Activated T-helper 1 cell treated with anti-CD3 and anti-CD28 coated beads, Interleukin-2, amount 50 U/mL, for 16 hours (primary cell): ENCODE measurements around the gene ASB2.

Experiments
- DNase-seq, 2 donors: peaks; one replicate each; pipeline ENCODE4 v3.0.0-alpha.2; 2020; ENCODE audit warnings: low read depth in 1 of 2, low spot score in 1 of 2

Gene ASB2

GRCh38 chr14:93909429-93910128 lies 66.8 kb downstream of the ASB2 start:
- DNase-seq: no peak

DNA sequence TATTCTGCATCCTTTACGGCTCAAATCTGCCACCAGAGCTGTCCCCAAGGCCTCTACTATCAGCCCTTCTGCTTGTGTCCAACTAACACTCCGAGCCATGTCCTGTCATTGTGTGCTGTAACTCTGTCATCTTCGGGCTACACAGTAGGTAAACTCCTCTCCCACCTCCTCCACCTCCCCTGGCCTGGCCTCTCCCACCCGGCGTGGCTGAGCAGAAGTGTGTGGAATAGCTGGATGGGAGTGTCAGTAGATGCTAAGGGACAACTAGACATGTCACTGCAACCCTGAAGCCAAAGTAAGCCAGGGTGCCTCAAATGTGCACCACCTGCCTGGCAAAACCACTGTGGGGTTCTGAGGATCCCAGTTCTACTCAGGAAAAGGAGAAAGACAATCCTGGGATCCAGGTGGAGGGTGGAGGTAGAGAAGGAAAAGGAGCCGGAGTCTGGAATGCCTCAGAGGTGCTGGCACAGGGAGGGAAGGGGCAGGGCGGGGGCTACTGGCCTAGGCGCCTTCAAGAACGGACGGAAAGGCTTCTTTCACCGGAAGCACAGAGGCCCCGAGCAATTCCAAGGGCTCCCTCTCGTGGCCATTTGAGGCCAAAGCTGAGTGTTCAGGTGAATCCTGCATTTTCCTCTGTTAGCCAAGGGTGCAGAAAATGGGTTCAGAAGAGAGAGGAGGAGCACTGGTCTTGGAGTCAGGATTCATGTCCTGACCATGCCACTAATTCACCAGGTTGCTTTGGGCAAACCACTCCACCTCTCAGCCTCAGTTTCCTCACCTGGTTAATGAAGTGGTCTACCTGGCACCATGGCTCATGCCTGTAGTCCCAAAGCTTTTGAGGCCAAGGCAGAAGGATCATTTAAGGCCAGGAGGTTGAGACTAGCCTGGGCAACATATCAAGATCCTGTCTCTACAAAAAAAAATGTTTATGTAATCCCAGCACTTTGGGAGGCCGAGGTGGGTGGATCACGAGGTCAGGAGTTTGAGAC lies 69.7 kb downstream of the ASB2 start:
- DNase-seq: peak in 1 of 2 donors; percentile 24

GRCh38 chr14:93905623-93906022 lies 70.7 kb downstream of the ASB2 start:
- no peak for DNase-seq

DNA sequence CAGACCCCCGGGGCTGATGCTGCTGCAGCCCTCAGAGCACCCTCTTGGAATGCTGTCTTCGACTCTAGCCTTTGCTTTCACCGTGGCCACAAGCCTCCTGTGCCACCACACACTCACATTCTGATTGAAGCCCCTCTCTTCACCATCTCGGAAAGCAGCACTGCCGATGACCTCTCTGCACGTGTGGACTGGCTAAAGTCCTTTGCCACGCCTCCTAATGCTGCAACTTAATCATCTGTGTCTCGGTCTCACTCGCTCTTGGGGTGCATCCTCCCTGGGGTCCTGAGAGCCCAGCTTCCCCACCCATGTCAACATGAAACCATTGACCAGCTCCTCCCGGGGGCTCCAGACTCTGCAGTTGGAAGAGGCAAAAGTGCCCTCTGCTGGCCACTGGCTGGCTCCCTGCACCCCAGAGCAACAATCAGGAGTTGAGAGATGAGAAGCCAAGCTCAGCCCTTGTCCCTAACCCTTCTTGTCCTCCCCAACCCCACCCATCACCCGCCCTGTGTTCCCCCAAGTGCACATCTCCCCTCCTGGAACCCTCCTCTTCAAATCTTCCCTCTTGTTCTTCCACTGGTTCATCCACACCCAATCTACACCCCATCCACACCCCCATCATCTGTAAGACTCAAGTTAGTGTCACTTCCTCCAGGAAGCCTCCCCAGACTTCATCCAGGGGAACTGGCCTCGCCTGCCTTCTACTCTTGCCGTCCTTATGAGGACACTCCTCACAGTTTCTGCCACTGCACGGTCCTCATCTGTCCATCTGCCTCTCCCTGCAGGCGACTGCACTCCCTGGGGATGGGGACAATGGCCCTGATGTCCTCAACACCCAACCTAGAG lies 72.8 kb downstream of the ASB2 start:
- no peak for DNase-seq

- DNase-seq: no peak
Measured at GRCh38 chr14:93902619-93903307, 73.6 kb downstream of the ASB2 start.

- no peak for DNase-seq
Measured at GRCh38 chr14:93901813-93902212, 74.6 kb downstream of the ASB2 start.

- DNase-seq: no peak
Measured at GRCh38 chr14:93898731-93899130, 77.6 kb downstream of the ASB2 start.

- no peak for DNase-seq
Measured at GRCh38 chr14:93898081-93898611, 78.2 kb downstream of the ASB2 start.

DNA sequence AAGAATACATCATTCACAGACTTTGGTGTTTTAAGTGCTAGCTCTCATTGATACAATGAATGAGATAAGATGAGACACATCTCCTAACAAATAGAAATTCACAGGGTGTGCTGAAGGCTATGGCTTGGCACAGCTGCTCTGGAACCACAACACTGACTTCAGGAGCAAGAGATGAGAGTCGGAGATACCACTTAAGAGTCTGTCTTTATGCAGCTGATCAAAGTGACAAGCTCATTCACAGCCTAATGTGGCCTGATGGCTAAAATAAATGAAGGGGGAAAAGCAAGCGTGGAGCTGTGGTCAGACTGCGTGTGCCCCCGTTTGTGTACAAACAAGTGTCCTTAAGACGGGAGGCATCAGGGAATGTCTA lies 78.9 kb downstream of the ASB2 start:
- no peak for DNase-seq

- DNase-seq: no peak
Measured at GRCh38 chr14:93895023-93895604, 81.3 kb downstream of the ASB2 start.

GRCh38 chr14:93893661-93894261 lies 82.6 kb downstream of the ASB2 start:
- no peak for DNase-seq

DNA sequence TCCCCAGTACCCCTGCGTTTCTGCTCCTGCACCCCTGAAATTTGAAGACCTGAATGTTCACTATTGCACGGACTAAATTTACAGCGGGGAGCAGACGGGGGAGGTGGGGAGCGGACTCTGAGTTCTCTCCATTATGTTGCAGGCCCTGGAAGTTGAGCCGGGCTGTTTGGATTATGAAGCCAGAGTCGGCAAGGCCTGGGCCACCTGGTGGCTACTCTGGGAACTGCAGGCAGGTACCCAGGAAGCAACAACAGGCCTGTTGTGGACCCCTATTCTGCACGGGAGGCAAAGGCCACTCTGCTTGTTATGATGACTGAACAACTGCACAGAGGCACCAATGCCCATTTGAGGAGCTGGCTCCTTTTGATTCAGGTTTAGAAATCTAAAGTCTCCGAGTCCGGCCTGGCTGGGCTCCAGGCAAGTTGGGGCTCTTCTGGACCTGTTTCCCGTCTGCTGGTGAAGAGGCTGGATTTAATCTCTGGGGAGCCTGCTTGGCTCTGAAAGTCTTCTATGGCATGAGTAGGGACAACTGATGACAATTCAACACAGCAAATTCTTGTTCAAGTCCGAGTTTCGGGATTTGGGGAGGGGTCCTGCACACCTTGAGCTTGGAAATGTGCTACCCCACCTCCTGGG lies 83.3 kb downstream of the ASB2 start:
- DNase-seq: peak; percentile 44 to 54

DNA sequence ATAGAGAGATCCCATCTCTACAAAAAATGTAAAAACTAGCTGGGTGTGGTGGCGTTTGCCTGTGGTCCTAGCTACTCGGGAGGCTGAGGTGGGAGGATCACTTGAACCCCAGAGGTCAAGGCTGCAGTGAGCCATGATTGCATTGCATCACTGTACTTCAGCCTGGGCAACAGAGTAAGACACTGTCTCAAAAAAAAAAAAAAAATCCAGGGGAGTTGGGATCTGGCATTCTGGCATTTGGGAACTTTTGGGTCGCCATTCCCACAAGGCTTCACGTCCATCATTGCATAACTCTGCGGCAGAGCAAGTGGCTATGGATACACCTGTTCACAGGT lies 83.9 kb downstream of the ASB2 start:
- DNase-seq: no peak

DNA sequence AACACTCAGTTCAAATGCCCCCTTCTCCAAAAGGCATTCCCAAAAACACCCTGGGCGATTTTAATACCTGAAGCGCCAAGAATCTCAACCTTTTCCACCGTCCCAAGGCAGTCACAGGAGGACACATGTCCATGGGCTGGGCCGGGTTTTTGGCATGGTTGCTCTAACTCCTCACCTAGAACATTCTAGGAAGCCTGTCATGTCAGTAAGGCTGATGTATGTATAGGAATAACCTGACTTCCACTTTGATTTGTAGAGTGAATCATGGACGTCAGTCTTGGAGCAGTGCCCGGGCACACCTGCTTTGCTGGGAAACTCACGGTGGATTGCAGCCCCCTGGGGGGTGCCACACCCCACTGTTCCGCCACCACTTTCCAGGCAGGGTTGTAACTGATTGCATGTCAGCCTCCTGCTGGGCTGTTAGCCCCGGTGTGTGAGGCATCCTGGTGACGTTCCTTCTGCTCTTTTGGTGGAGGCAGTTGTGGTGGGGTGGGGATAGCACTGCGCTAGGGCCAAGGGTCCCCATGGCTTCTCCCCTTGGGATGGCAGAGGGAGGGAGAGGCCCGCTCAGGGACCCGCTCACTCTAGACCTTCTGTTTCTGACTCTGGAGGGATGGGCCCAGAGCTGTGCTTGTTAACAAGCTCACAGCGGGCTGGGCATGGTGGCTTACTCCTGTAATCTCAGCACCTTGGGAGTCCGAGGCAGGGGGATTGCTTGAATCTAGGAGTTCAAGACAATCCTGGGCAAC lies 84.4 kb downstream of the ASB2 start:
- no peak for DNase-seq

DNA sequence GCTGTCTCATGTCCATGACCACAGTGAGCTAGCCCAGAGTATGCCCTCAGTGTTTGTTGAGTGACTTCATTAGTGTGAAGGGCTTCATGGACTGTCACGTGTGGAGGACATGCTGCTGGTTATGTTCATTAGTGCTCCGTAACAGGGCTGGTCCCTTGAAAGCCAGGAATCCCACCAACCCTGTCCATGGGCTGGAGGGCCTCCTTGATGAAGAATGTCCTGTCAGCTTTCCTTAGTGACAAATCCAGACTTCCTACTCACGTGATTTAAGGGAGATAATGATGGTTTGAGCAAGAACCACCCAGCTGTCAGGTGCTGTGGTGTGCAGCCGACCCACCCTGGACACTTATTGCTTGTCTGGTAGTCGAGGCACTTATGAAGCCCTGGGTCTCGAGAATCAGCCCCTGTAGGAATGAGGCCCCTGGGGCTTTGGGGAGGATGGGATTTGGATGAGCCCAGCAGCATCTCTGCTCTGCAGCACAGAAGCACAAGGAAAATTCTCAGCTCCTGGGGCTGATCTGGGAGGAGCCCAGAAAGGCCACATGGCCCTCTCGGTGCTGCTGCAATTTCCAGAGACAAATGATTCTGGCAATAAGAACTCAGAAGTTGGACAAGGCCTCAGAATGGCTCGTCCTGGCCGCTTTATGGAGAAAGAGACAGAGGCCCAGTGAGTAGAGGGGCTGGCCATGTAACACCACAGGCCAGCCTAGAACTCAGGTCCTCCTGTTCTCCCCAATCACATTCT lies 86.5 kb downstream of the ASB2 start:
- DNase-seq: no peak

GRCh38 chr14:93888995-93889394 lies 87.4 kb downstream of the ASB2 start:
- DNase-seq: no peak

DNA sequence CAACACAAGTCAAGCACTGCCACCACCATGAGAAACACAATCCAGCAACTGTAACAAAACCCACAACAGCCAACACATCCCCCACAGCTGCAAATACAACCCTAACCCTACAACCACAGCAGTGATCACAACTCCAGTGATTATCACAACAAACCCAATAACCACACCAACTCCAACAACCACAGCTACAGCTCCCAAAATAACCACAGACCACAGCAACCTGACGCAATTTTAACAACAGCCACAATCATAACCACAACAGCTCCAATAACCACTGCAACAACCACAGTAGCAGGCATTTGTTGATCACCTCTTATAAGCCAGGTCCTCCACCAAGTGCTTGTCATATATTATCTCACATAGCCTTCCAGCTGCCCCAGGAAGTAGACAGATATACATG lies 91.4 kb downstream of the ASB2 start:
- no peak for DNase-seq
